K562 (cell line): ENCODE results near the gene LSM4. TPM values are rescaled to one million over a fixed set of nuclear protein-coding genes. Genes with fewer than 3 reads are reported as not detected.

Experiments
- ATF7 ChIP-seq: fragments of 450-650 bp; IDR thresholded peaks from 2 replicates; pipeline ENCODE4 v1.7.1; 2014; ENCODE audit warnings: mild to moderate bottlenecking, moderate library complexity
- CEBPG ChIP-seq, 3 experiments: fragments of 200-800 bp in 1 of 3; sonication (Bioruptor generic) in 1 of 3; sonication (generic) in 1 of 3; formaldehyde crosslinking in 1 of 3; IDR thresholded peaks in 2 of 3; conservative IDR thresholded peaks in 1 of 3; 2 replicates each; pipeline versions ENCODE4 v1.6.1 to v1.8.0; 2016 to 2022; ENCODE audit warnings: missing compliant biosample characterization in 2 of 3, missing genetic modification characterization in 2 of 3, mild to moderate bottlenecking in 1 of 3, missing genetic modification reagents in 1 of 3
- CREM ChIP-seq: IDR thresholded peaks from 2 replicates; pipeline ENCODE4 v1.6.1; 2014; ENCODE audit warnings: antibody characterized with exemption, low read depth
- E2F3 ChIP-seq: fragments of 250-450 bp; sonication (Bioruptor Pico); IDR thresholded peaks from 2 replicates; pipeline ENCODE4 v1.4.0; 2020; ENCODE audit warnings: mild to moderate bottlenecking
- ELF2 ChIP-seq: fragments of 250-450 bp; sonication (Bioruptor Pico); IDR thresholded peaks from 2 replicates; pipeline ENCODE4 v1.5.0; 2021; ENCODE audit warnings: mild to moderate bottlenecking
- HBP1 ChIP-seq: fragments of 450-650 bp; formaldehyde crosslinking; IDR thresholded peaks from 2 replicates; pipeline ENCODE4 v1.4.0; 2022; ENCODE audit warnings: missing genetic modification characterization
- HCFC1 ChIP-seq: IDR thresholded peaks from 2 replicates; pipeline ENCODE4 v1.6.1; 2012; ENCODE audit warnings: low read depth, low read length, improper control_type of control experiment
- KLF10 ChIP-seq: fragments of 250-450 bp; sonication (Bioruptor Pico); IDR thresholded peaks from 2 replicates; pipeline ENCODE4 v1.6.1; 2021; ENCODE audit warnings: matching md5 sums
- MEIS2 ChIP-seq: fragments of 450-650 bp; IDR thresholded peaks from 2 replicates; pipeline ENCODE4 v1.6.1; 2014; ENCODE audit warnings: mild to moderate bottlenecking; ENCODE audit not compliant: partially characterized antibody
- NBN ChIP-seq: fragments of 450-650 bp; IDR thresholded peaks from 2 replicates; pipeline ENCODE4 v1.6.1; 2016; ENCODE audit warnings: low read depth, mild to moderate bottlenecking
- NFYB ChIP-seq: IDR thresholded peaks from 2 replicates; pipeline ENCODE4 v1.6.1; 2011; ENCODE audit warnings: mild to moderate bottlenecking, moderate library complexity; ENCODE audit not compliant: insufficient read length; ENCODE audit errors: extremely low read depth
- NR2F6 ChIP-seq: fragments of 450-650 bp; formaldehyde crosslinking; IDR thresholded peaks from 2 replicates; pipeline ENCODE4 v1.4.0; 2020; ENCODE audit warnings: mild to moderate bottlenecking
- POLR2G ChIP-seq: fragments of 200-400 bp; formaldehyde crosslinking; IDR thresholded peaks from 2 replicates; pipeline ENCODE4 v1.6.1; 2017; ENCODE audit warnings: low read depth, mild to moderate bottlenecking, antibody characterized with exemption, low read length, moderate library complexity
- SMARCC2 ChIP-seq: fragments of 450-650 bp; IDR thresholded peaks from 2 replicates; pipeline ENCODE4 v1.6.1; 2017; ENCODE audit warnings: antibody characterized with exemption, moderate library complexity, mild to moderate bottlenecking, low read depth
- UBTF ChIP-seq, 2 experiments: IDR thresholded peaks; 2 replicates each; pipeline ENCODE4 v1.6.1; 2012; ENCODE audit warnings: improper control_type of control experiment in 2 of 2, low read depth in 2 of 2, low read length in 2 of 2, borderline replicate concordance in 1 of 2
- ZBTB11 ChIP-seq, 3 experiments: fragments of 200-800 bp in 1 of 3; fragments of 250-450 bp in 1 of 3; fragments of 450-650 bp in 1 of 3; sonication (Bioruptor Pico) in 1 of 3; sonication (Bioruptor generic) in 1 of 3; formaldehyde crosslinking in 1 of 3; IDR thresholded peaks; 2 replicates each; pipeline versions ENCODE4 v1.6.1 to v1.8.0; 2016 to 2022; ENCODE audit warnings: mild to moderate bottlenecking in 2 of 3, missing genetic modification characterization in 2 of 3, missing compliant biosample characterization in 1 of 3, moderate library complexity in 1 of 3
- ZFP1 ChIP-seq: fragments of 450-650 bp; formaldehyde crosslinking; IDR thresholded peaks from 2 replicates; pipeline ENCODE4 v1.4.0; 2020; ENCODE audit warnings: mild to moderate bottlenecking, mixed read lengths
- ZNF165 ChIP-seq: fragments of 250-450 bp; sonication (Bioruptor Pico); IDR thresholded peaks from 2 replicates; pipeline ENCODE4 v1.4.0; 2020; ENCODE audit warnings: borderline replicate concordance
- ZNF197 ChIP-seq: fragments of 200-800 bp; sonication (Bioruptor generic); IDR thresholded peaks from 2 replicates; pipeline ENCODE4 v1.6.1; 2016; ENCODE audit warnings: low read depth, missing genetic modification characterization, missing compliant biosample characterization
- ZNF24 ChIP-seq: fragments of 450-650 bp; IDR thresholded peaks from 2 replicates; pipeline ENCODE4 v1.6.1; 2016
- polyA plus RNA-seq, 8 experiments: library from polyadenylated mRNA; depleted of rRNA in 4 of 8; stranded (reverse) in 5 of 8; unstranded in 3 of 8; fragments of >200 nt; fragmentation: Nextera tagmentation in 2 of 8; fragmentation: Illumina TruSeq in 1 of 8; extraction: Ambion mirVana in 2 of 8; extraction: Trizol in 1 of 8; gene quantifications; 2 replicates each; pipeline versions ENCODE4 v1.2.1 to v1.2.3, GENCODE V29; 2011 to 2014; ENCODE audit warnings: inconsistent platforms in 1 of 8, missing spikeins in 1 of 8
- total RNA-seq, 7 experiments: library from RNA; depleted of rRNA in 6 of 7; stranded (reverse); fragments of >200 nt in 6 of 7; fragmentation: Illumina TruSeq in 2 of 7; extraction: Trizol in 2 of 7; gene quantifications; 2 replicates each; pipeline versions ENCODE4 v1.2.1 to v1.2.3, GENCODE V29; 2011 to 2021; ENCODE audit warnings: low replicate concordance in 1 of 7

Gene LSM4
- total and polyA plus RNA-seq, 9 of the 15 experiments (the other 6 are each of a cell fraction or from before 2014, with no cell fraction given), result 11.9 to 763 (median 202) TPM

- TF ChIP-seq KLF10 (CRISPR knock-in tag) (no peak), CREM (peak; percentile 94), ELF2 (CRISPR knock-in tag) (0 out of 2 replicates have a peak, but pooled peaks have one; percentile 28), ZFP1 (CRISPR knock-in tag) (no peak), ZBTB11 (CRISPR knock-in tag; IDR thresholded peaks at IDR 0.05) (no peak; a peak in 1 of 6 replicates), E2F3 (peak; percentile 13; the same call in 1 of the 2 replicates), POLR2G (0 out of 2 replicates have a peak, but pooled peaks have one; percentile 13), CEBPG (CRISPR knock-in tag; IDR thresholded peaks at IDR 0.05) (peak; percentile 99), CEBPG (tag; conservative IDR thresholded peaks at IDR 0.05 in 1 of 2, IDR thresholded peaks at IDR 0.05 in 1 of 2) (peak; percentile 96 to 99), UBTF (IDR thresholded peaks at IDR 0.05; ENCODE audit: borderline replicate concordance in 1 of 2, low read depth in 2 of 2, low read length in 2 of 2) (0 out of 4 replicates have a peak, but pooled peaks of 1 of the 2 experiments have one; percentile 22), ZNF24 (no peak; the same call in 1 of the 2 replicates), NR2F6 (CRISPR knock-in tag) (peak; percentile 3; the same call in 1 of the 2 replicates), NFYB (no peak), NBN (peak; percentile 93), ZNF197 (peak; percentile 77; the same call in 1 of the 2 replicates), SMARCC2 (peak; percentile 62; the same call in 1 of the 2 replicates), HCFC1 (peak; percentile 47), HBP1 (CRISPR knock-in tag) (peak; percentile 97), ATF7 (peak; percentile 99), MEIS2 (peak; percentile 42), ZNF165 (no peak)
These were observed 42.1 kb upstream of the LSM4 start (continued) for GRCh38 chr19:18364826-18365528.
